Common myeloid progenitor, CD34-positive (primary cell): ENCODE results near the gene PIK3CB.
"Not testable (repeated sequence)": the region's sequence is repeated elsewhere in the genome, so short reads cannot be mapped to it uniquely, and the experiment has no call there.

Experiments used
- CTCF ChIA-PET: fragments of 350-600 bp; sonication (Branson Sonifier 250); formaldehyde crosslinking; loops from one replicate; lab custom pipeline; 2021; ENCODE audit warnings: antibody characterized with exemption; lab: Charles Lee
- POLR2A ChIA-PET: fragments of 350-600 bp; sonication (Branson Sonifier 250); formaldehyde crosslinking; loops from one replicate; lab custom pipeline; 2021; ENCODE audit warnings: antibody characterized with exemption; lab: Charles Lee
- DNase-seq, 3 donors: peaks; one replicate each; pipeline versions ENCODE4 v3.0.0 to v3.0.0-alpha.2; 2013
- H3K27ac ChIP-seq, 2 experiments: 1 replicate in 1 of 2; 2 replicates in 1 of 2; pipeline ENCODE4 v1.7.0; 2013; ENCODE audit warnings: inconsistent platforms in 2 of 2, low read length in 2 of 2, mild to moderate bottlenecking in 2 of 2, low read depth in 1 of 2, moderate library complexity in 1 of 2; ENCODE audit not compliant: severe bottlenecking in 2 of 2, insufficient read depth in 1 of 2, poor library complexity in 1 of 2
- H3K27me3 ChIP-seq, 5 experiments: replicated peaks in 2 of 5; 1 replicate in 3 of 5; 2 replicates in 2 of 5; pipeline versions ENCODE4 v1.6.1 to v1.7.0; 2013; ENCODE audit warnings: low read length in 4 of 5, mild to moderate bottlenecking in 2 of 5, moderate library complexity in 2 of 5, inconsistent platforms in 1 of 5; ENCODE audit not compliant: insufficient read depth in 5 of 5, control insufficient read depth in 4 of 5
- H3K36me3 ChIP-seq, 4 experiments: 1 replicate in 2 of 4; 2 replicates in 2 of 4; pipeline versions ENCODE4 v1.6.1 to v1.7.0; 2013; ENCODE audit warnings: low read length in 3 of 4, control low read depth in 1 of 4, mild to moderate bottlenecking in 1 of 4; ENCODE audit not compliant: control insufficient read depth in 4 of 4, insufficient read depth in 4 of 4
- H3K4me1 ChIP-seq, 4 experiments: 1 replicate in 3 of 4; 2 replicates in 1 of 4; pipeline versions ENCODE4 v1.6.1 to v1.7.1; 2013; ENCODE audit warnings: low read length in 3 of 4, mild to moderate bottlenecking in 3 of 4, control low read depth in 1 of 4, inconsistent platforms in 1 of 4, moderate library complexity in 1 of 4; ENCODE audit not compliant: control insufficient read depth in 4 of 4, insufficient read depth in 4 of 4; ENCODE audit errors: control extremely low read depth in 1 of 4
- H3K4me3 ChIP-seq, 7 experiments: 1 replicate in 4 of 7; 2 replicates in 3 of 7; pipeline versions ENCODE4 v1.5.1 to v1.7.0; 2013; ENCODE audit warnings: mild to moderate bottlenecking in 7 of 7, low read length in 6 of 7, moderate library complexity in 6 of 7, inconsistent platforms in 2 of 7, low read depth in 2 of 7, control low read depth in 1 of 7; ENCODE audit not compliant: insufficient read depth in 4 of 7, control insufficient read depth in 1 of 7; ENCODE audit errors: extremely low read depth in 1 of 7
- H3K9me3 ChIP-seq, 5 experiments: 1 replicate in 4 of 5; 2 replicates in 1 of 5; pipeline versions ENCODE4 v1.6.1 to v1.7.1; 2013; ENCODE audit warnings: low read length in 4 of 5, mild to moderate bottlenecking in 2 of 5, inconsistent platforms in 1 of 5, low read depth in 1 of 5, moderate library complexity in 1 of 5; ENCODE audit not compliant: control insufficient read depth in 4 of 5, insufficient read depth in 2 of 5; ENCODE audit errors: control extremely low read depth in 1 of 5
- WGBS: methylation state at CpG from one replicate; pipeline ENCODE4 v1.1.5; 2013; ENCODE audit not compliant: insufficient coverage; 5-methylcytosine and 5-hydroxymethylcytosine counted together

The PIK3CB gene

GRCh38 chr3:138827222-138827621 lies 7.5 kb downstream of the PIK3CB start:
- Histone ChIP-seq H3K27me3 (no peaks in the 10 kb centered on the region), H3K27ac (no peak overlapping the region), H3K36me3 (peaks cover 2 to 12% (median 8%) of the 10 kb centered on the region in 4 experiments), H3K9me3 (no peaks in the 10 kb centered on the region), H3K4me3 (no peak overlapping the region), H3K4me1 (peaks cover 0 to 11% (median 3%) of the 10 kb centered on the region in 4 experiments)
- POLR2A ChIA-PET, result no interaction called here
- peak in 1 of 3 donors; percentile 51 for DNase-seq
- 72% methylated on average over 7 of the region's 7 CpGs for WGBS
- CTCF ChIA-PET, result interaction anchor here (0.6 kb wide), 1 partner anchor 40 kb away, joined by 3 read pairs; no protein-coding TSS in a partner anchor

GRCh38 chr3:138825336-138825735 lies 9.4 kb downstream of the PIK3CB start:
- WGBS, result 0% methylated on average over 1 of the region's 2 CpGs
- Histone ChIP-seq H3K4me1 (peaks cover 0 to 8% (median 3%) of the 10 kb centered on the region in 4 experiments), H3K9me3 (no peaks in the 10 kb centered on the region), H3K4me3 (no peak overlapping the region), H3K27me3 (no peaks in the 10 kb centered on the region), H3K36me3 (peaks cover 2 to 15% (median 6%) of the 10 kb centered on the region in 4 experiments), H3K27ac (no peak overlapping the region)
- ChIA-PET CTCF (interaction anchor here (1.7 kb wide), 1 partner anchor 11 kb away, joined by 5 read pairs; no protein-coding TSS in a partner anchor), POLR2A (no interaction called here)
- DNase-seq, result no peak

DNA sequence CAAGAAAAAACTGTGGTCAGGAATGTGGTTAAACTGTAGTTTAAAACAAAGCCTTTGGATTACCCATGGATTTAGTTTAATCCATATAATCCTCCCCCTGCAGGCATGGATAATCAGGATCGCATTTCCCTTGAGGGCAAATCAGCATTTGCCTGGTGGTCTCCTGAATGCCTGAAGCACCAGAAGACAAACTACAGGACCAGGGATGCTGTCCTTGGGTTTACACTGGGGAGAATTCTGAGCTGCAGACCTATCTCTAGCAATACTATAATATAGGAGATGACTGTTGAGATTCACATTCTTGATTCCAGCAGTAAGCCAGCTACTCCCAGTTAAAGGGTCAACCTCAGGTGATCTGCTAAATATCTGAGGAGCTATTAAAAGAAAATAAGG lies 10.6 kb downstream of the PIK3CB start:
- ChIA-PET CTCF (interaction anchor here (1.4 kb wide), 1 partner anchor 11 kb away, joined by 3 read pairs; no protein-coding TSS in a partner anchor), POLR2A (no interaction called here)
- H3K4me1 ChIP-seq, result peaks cover 0 to 8% (median 3%) of the 10 kb centered on the region in 4 experiments
- H3K36me3 ChIP-seq, result peaks cover 0 to 15% (median 5%) of the 10 kb centered on the region in 4 experiments
- H3K27ac ChIP-seq, result no peak overlapping the region
- no peaks in the 10 kb centered on the region for H3K9me3 ChIP-seq
- no peak for DNase-seq
- no CpG with 5 or more reads among the region's 1 CpG for WGBS
- H3K27me3 ChIP-seq, result no peaks in the 10 kb centered on the region
- no peak overlapping the region for H3K4me3 ChIP-seq

DNA sequence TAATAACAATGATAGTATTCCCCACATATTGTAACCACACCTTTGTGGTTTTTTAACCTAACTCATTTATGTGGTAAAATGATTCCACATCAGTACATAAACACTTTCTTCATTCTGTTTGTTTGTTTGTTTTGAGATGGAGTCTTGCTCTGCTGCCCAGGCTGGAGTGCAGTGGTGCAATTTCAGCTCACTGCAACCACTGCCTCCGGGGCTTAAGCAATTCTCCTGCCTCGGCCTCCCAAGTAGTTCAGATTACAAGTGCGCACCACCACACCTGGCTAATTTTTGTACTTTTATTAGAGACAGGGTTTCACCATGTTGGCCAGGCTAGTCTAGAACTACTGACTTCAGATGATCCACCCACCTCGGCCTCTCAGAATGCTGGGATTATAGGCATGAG lies 14.3 kb downstream of the PIK3CB start:
- H3K27ac ChIP-seq, H3K27me3 ChIP-seq, POLR2A ChIA-PET, H3K4me3 ChIP-seq, H3K36me3 ChIP-seq, DNase-seq, H3K9me3 ChIP-seq: not testable (repeated sequence)
- peaks cover 4 to 21% (median 12%) of the 10 kb centered on the region in 4 experiments for H3K4me1 ChIP-seq
- 88% methylated on average over 3 of the region's 4 CpGs for whole genome bisulfite sequencing
- CTCF ChIA-PET, result interaction anchor here (1.7 kb wide), 1 partner anchor 95 kb away, joined by 6 read pairs; no protein-coding TSS in a partner anchor

GRCh38 chr3:138818185-138818860 lies 16.4 kb downstream of the PIK3CB start:
- Histone ChIP-seq H3K36me3 (peaks cover 0 to 3% (median 1%) of the 10 kb centered on the region in 4 experiments), H3K4me3 (no peak overlapping the region), H3K9me3 (no peaks in the 10 kb centered on the region), H3K27ac (peak overlapping the region in 1 of 2 experiments; percentile 37), H3K4me1 (peaks cover 4 to 18% (median 11%) of the 10 kb centered on the region in 4 experiments), H3K27me3 (no peaks in the 10 kb centered on the region)
- 100% methylated on average over 1 of the region's 1 CpG for WGBS
- POLR2A ChIA-PET, result interaction anchor here (0.7 kb wide), 1 partner anchor 82 kb away, joined by 3 read pairs; no protein-coding TSS in a partner anchor
- CTCF ChIA-PET, result interaction anchor here (0.7 to 1.6 kb wide), 7 partner anchors 10 to 224 kb away, joined by 3 to 6 read pairs (median 3); no protein-coding TSS in a partner anchor
- peak in 1 of 3 donors; percentile 25 for DNase-seq

GRCh38 chr3:138817695-138818094 lies 17.0 kb downstream of the PIK3CB start:
- POLR2A ChIA-PET, result interaction anchor here (0.7 kb wide), 1 partner anchor 81 kb away, joined by 3 read pairs; no protein-coding TSS in a partner anchor
- no peaks in the 10 kb centered on the region for H3K9me3 ChIP-seq
- CTCF ChIA-PET, result interaction anchor here (0.7 to 1.6 kb wide), 7 partner anchors 10 to 223 kb away, joined by 3 to 6 read pairs (median 3); no protein-coding TSS in a partner anchor
- DNase-seq, result no peak
- peaks cover 4 to 18% (median 11%) of the 10 kb centered on the region in 4 experiments for H3K4me1 ChIP-seq
- no peak overlapping the region for H3K4me3 ChIP-seq
- H3K27ac ChIP-seq, result peak overlapping the region in 1 of 2 experiments; percentile 37
- no CpG with 5 or more reads among the region's 3 CpGs for WGBS
- no peaks in the 10 kb centered on the region for H3K27me3 ChIP-seq
- peaks cover 0 to 3% (median 1%) of the 10 kb centered on the region in 4 experiments for H3K36me3 ChIP-seq

GRCh38 chr3:138812806-138813205 lies 21.9 kb downstream of the PIK3CB start:
- no peak overlapping the region for H3K27ac ChIP-seq
- H3K4me1 ChIP-seq, result peaks cover 0 to 9% (median 4%) of the 10 kb centered on the region in 4 experiments
- peaks cover 0 to 4% (median 0%) of the 10 kb centered on the region in 4 experiments for H3K36me3 ChIP-seq
- ChIA-PET POLR2A (no interaction called here), CTCF (interaction anchor here (1.3 to 1.7 kb wide), 3 partner anchors 9 to 15 kb away, joined by 3 to 6 read pairs (median 5); no protein-coding TSS in a partner anchor)
- WGBS, result no CpG with 5 or more reads among the region's 2 CpGs
- DNase-seq, result no peak
- H3K27me3 ChIP-seq, result no peaks in the 10 kb centered on the region
- H3K9me3 ChIP-seq, result no peaks in the 10 kb centered on the region
- no peak overlapping the region for H3K4me3 ChIP-seq
